ENCODE measurements around the gene NBEA.

DNA sequence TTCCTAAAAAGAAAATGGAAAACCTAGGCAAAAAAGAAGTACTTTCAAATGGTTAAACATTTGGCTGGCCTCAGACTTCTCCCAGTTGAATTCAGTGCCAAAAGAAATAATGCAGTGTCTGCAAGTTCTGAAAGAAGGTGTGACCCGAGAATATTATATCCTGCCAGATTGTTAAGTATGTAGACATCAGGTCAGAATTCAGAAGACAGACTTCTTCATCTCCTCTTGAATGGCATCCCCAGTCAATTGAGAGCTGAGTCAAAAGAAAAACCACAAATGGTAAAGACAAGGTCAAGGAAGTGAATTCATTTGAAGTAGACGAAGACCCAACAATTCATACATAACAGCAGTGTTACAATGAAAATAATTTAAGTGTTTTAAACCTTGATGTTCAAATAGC lies 194.5 kb downstream of the NBEA start:
- TF ChIP-seq NANOG (IDR thresholded peaks at IDR 0.05; ENCODE audit: borderline replicate concordance), result no peak
- TF ChIP-seq CTCF (conservative IDR thresholded peaks at IDR 0.05; ENCODE audit: low read depth in 2 of 2), result no peak
- no peak for TF ChIP-seq POLR2AphosphoS5 (IDR thresholded peaks at IDR 0.05; ENCODE audit: low read depth)
- TF ChIP-seq ZNF114 (CRISPR knock-in tag; IDR thresholded peaks at IDR 0.05), result no peak
- TF ChIP-seq EZH2 (IDR thresholded peaks at IDR 0.05; ENCODE audit: low read depth, unreplicated experiment), result no peak
- no peak for TF ChIP-seq REST (IDR thresholded peaks at IDR 0.05; ENCODE audit: unreplicated experiment)
- no peak for TF ChIP-seq EZH2phosphoT487 (IDR thresholded peaks at IDR 0.05; ENCODE audit: unreplicated experiment)
- TF ChIP-seq ETS1 (IDR thresholded peaks at IDR 0.05), result no peak
- TF ChIP-seq JUNB (IDR thresholded peaks at IDR 0.05; ENCODE audit: unreplicated experiment), result no peak
- TF ChIP-seq CREB1 (CRISPR knock-in tag; IDR thresholded peaks at IDR 0.05; ENCODE audit: low read depth), result no peak
- TF ChIP-seq ZNF462 (CRISPR knock-in tag; IDR thresholded peaks at IDR 0.05), result no peak

Measured in GM23338 (cell line).